SK-N-SH (cell line): ENCODE data around the gene DNAJC2.
"Not testable (repeated sequence)": the region's sequence is repeated elsewhere in the genome, so short reads cannot be mapped to it uniquely, and the experiment has no call there.

Source experiments
- FOSL2 ChIP-seq: IDR thresholded peaks from 2 replicates; pipeline ENCODE4 v1.4.0; 2012; ENCODE audit warnings: low read depth, mild to moderate bottlenecking, moderate library complexity, borderline replicate concordance
- GATA2 ChIP-seq: sonication (generic); formaldehyde crosslinking; IDR thresholded peaks from 2 replicates; pipeline ENCODE4 v1.5.0; 2020; ENCODE audit warnings: mild to moderate bottlenecking, missing genetic modification reagents
- JUND ChIP-seq: IDR thresholded peaks from 2 replicates; pipeline ENCODE4 v1.4.0; 2012
- NFIC ChIP-seq: IDR thresholded peaks from 2 replicates; pipeline ENCODE4 v1.4.0; 2012; ENCODE audit warnings: borderline replicate concordance
- NRF1 ChIP-seq: IDR thresholded peaks from 2 replicates; pipeline ENCODE4 v1.6.1; 2012; ENCODE audit warnings: low read depth, mild to moderate bottlenecking, low read length
- ZBTB33 ChIP-seq: IDR thresholded peaks from 2 replicates; pipeline ENCODE4 v1.4.0; 2012; ENCODE audit warnings: low read depth, borderline replicate concordance
- TF ChIP-seq, protein P1 (sequence below): fragments of 200-600 bp; sonication (generic); IDR thresholded peaks from 2 replicates; pipeline ENCODE4 v1.6.1; 2017; ENCODE audit warnings: antibody characterized with exemption, mild to moderate bottlenecking, moderate library complexity
- TF ChIP-seq, protein P2 (sequence below): IDR thresholded peaks from 2 replicates; pipeline ENCODE4 v1.4.0; 2012; ENCODE audit warnings: low read depth
- TF ChIP-seq, protein P3 (sequence below): IDR thresholded peaks from 2 replicates; pipeline ENCODE4 v1.4.0; 2012; ENCODE audit warnings: low read depth, borderline replicate concordance
- TF ChIP-seq, protein P4 (sequence below): fragments of 150-350 bp; IDR thresholded peaks from 2 replicates; pipeline ENCODE4 v1.6.1; 2017; ENCODE audit warnings: antibody characterized with exemption, low read length, low read depth, borderline replicate concordance

DNA sequence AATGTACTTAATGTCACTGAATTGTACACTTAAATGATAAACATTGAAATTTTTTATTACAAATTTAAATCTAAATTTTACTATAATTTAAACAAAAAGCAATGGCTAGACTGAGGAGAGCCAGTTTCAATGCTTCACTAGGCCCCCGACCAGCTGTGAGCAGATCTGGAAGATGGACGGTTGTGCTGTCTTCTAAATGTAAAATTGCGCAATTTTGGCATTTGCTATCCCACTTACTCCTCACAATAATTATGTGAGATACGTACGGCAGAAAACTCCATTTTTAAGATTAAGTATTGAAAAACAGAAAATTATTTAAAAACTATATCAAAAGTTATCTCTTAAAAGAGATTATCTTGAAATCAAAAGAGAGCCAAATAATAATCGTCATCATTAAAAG is 71.2 kb downstream of the DNAJC2 start:
- TF ChIP-seq, protein P1, sequence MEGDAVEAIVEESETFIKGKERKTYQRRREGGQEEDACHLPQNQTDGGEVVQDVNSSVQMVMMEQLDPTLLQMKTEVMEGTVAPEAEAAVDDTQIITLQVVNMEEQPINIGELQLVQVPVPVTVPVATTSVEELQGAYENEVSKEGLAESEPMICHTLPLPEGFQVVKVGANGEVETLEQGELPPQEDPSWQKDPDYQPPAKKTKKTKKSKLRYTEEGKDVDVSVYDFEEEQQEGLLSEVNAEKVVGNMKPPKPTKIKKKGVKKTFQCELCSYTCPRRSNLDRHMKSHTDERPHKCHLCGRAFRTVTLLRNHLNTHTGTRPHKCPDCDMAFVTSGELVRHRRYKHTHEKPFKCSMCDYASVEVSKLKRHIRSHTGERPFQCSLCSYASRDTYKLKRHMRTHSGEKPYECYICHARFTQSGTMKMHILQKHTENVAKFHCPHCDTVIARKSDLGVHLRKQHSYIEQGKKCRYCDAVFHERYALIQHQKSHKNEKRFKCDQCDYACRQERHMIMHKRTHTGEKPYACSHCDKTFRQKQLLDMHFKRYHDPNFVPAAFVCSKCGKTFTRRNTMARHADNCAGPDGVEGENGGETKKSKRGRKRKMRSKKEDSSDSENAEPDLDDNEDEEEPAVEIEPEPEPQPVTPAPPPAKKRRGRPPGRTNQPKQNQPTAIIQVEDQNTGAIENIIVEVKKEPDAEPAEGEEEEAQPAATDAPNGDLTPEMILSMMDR = not testable (repeated sequence)
- TF ChIP-seq, protein P2, sequence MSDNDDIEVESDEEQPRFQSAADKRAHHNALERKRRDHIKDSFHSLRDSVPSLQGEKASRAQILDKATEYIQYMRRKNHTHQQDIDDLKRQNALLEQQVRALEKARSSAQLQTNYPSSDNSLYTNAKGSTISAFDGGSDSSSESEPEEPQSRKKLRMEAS = not testable (repeated sequence)
- TF ChIP-seq NRF1, JUND, ZBTB33, FOSL2, NFIC, GATA2: not testable (repeated sequence)
- TF ChIP-seq, protein P3, sequence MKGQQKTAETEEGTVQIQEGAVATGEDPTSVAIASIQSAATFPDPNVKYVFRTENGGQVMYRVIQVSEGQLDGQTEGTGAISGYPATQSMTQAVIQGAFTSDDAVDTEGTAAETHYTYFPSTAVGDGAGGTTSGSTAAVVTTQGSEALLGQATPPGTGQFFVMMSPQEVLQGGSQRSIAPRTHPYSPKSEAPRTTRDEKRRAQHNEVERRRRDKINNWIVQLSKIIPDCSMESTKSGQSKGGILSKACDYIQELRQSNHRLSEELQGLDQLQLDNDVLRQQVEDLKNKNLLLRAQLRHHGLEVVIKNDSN = not testable (repeated sequence)
- TF ChIP-seq, protein P4, sequence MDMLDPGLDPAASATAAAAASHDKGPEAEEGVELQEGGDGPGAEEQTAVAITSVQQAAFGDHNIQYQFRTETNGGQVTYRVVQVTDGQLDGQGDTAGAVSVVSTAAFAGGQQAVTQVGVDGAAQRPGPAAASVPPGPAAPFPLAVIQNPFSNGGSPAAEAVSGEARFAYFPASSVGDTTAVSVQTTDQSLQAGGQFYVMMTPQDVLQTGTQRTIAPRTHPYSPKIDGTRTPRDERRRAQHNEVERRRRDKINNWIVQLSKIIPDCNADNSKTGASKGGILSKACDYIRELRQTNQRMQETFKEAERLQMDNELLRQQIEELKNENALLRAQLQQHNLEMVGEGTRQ = not testable (repeated sequence)
